NCI-H748 treated with DMSO at 0.1 percent for 48 hours (cell line): ENCODE measurements around the gene RNF220.

ENCODE experiments used
- DNase-seq: peaks from one replicate; lab custom pipeline; 2025; lab: John Stamatoyannopoulos, UW

The RNF220 gene

DNA sequence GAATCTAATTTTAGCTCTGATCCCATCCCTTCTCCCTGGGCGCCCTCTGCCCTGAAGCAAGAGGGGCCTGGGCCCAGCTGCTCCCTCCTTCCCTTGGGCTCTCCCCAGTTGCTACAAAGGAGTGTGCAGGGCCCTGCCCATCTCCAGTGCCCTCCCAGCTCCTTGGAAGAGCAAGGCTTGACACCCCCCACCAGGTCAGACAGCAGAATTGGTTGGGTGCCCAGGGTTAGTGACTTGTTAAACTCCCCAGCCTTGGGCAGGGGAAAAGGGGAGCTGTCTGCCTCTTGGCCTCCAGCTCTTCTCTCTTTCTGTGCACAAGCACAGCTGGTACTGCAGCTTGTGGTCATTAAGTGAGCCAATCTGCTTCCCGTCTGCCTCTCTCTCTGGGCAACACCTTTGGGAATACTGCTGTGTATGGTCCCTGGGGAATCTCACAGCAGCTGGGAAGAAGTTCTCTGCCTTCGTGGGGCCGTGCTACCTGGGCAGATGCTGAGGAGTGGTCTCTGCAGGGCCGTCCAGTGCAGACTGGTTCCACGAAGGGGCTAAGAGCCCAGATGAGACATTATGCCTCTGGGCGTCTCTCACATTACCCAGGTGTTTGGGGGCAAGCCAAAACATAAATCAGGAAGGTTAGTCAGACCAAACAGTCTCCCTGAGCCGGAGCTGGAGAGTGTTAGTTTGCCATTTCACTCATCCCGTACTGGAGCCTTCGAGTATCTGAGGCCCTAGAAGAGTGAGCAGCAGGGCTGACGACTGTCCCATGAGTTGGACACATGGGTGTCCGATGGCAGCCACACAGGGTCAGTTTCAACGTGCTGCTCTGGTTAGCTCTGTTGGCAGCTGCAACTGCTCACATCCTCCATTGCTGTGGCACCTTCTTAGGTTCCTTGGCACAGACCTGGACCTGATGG, 231.9 kb downstream of the RNF220 start:
- no peak for DNase-seq

DNA sequence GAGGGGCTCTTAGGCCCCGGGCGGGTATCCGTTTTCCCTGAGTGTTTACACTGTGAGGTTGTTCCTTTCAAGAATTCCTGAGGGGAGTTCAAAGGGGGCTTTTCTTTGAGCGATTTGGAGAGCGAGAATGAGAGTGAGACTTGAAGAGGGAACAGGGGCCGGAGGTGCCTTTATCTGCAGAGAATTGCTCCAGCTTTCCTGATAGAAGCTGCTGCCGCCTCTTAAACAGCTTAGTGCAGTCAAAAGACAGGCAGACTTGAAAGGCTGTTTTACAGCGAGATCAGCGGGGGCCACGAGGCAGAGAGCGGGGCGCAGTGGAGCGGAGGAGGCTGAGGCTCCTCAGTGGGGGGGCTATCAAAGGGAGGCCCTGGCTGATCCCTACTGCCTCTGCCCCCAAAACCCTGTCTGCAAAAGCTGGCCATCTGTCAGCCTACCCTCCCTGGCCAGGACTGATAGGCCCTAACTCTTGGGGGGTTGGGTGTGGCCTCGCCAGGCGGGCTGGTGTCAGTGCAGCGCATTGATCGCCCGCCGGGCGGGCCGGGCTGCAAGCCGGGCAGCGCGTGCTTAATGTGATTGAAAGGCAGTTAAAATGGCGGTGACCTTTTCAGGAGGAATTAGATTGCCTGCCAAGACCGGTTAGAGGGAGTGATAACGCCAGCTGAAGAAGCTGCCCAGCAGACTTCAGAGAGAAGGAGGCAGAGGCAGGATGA, 232.8 kb downstream of the RNF220 start:
- no peak for DNase-seq

GRCh38 chr1:44640200-44640853, 235.3 kb downstream of the RNF220 start:
- no peak for DNase-seq

GRCh38 chr1:44641126-44642102, 236.4 kb downstream of the RNF220 start:
- DNase-seq: no peak

- no peak for DNase-seq
Measured at GRCh38 chr1:44642255-44642654, 237.2 kb downstream of the RNF220 start.

DNA sequence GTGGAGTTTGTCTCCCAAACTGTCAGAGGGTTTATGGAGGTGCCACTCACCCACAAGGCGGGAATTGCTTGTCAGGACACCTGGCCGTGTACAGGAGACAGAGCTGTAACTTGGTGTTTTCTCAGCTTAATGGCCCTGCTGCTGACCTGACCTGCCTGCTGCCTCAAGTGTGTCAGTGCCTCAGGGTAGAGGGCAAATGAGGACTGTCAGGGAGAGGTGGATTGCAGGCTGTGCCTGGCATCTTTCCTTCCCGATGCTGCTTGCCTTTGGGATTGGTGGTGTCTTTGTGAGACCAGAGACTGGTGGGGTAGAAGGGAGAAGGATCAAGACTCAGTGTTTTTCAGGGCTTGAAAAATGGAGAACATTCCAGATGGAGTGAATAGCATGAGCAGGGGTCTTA, 237.9 kb downstream of the RNF220 start:
- no peak for DNase-seq

DNA sequence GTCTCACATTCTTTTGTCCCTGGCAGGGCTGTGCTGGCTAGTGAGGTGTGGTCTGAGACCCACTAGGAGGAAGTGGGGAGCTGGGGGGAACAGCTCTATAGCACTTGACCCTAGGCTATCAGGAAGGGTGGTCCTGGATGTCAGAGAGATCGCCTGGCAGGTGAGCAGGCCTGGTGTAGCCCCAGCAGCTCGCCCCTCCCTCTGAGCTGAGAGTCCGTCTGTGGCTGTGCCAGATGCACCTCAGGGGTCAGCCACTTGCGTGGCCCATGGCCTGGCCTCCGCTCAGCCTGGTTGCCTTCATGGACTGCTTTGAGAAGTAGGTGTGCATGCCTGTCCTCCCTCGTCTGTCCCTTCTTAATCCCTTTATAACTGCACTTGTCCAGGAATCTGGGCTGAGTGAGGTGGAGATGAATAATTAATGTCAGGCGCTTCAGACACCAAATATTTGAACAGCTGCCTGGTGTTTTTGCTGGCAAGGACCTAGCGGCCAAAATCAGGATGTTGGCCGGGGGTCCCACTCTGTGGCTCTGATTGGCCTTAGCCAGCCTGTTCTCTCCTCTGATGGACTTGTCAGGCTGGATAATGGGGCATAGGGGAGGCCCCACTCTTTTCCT, 238.8 kb downstream of the RNF220 start:
- DNase-seq: peak; percentile 33

DNA sequence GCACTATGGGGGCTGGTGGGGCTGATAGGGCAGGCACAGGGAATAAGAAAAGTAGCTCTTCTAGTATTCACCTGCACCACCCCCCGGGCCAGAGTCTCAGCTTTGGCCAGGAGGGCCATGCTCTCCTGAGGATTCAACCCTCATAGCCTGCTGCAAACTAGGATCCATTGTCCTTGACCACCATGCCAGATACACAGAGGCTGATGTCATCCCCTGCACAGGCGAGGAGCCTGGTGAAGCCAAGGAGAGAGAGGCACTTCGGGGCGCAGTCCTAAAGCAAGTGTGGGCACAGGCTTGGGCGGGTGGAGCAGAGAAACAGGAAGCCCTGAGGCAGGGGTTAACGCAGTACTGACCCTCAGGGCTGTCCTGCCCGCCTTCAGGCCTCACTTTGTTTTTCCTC, 239.8 kb downstream of the RNF220 start:
- no peak for DNase-seq

DNA sequence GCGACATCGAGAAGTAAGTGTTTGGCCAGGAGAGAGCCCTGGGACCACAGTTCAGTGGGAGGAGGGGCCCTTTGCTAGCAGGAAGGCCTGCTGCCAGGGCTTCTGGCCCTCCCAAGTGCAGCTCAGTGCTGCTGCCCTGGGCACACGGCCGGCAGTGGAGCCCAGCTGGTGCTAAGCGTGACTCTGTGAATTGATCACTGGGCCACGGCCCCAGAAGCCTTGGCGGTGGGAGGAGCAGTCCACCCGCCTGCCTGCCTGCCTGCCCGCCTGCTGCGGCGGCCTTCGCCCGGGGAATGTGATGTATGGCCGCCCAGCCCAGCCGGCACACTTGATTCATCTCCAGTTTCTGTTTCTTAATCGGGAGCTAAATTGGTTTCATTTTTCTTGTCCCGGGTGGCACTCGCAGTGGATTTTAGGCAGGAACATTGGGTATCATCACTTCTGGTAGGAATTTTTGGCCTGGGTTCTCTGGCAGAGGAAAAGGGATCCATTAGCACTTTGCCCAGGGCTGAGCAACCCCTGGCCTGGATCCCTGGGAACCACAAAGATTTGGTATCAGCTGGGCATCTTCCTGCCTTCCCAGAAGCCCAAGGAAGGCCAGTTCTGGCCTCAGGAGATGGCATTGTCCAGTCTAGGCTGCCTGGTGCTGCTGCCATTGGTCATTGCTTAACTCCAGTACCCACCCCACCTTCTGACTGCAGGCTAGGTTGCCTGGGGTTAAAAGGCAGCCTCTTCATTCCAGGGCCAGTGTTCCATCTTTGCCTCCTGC, 240.6 kb downstream of the RNF220 start:
- DNase-seq: no peak

GRCh38 chr1:44646261-44647110, 241.4 kb downstream of the RNF220 start:
- no peak for DNase-seq

GRCh38 chr1:44647896-44648295, 242.8 kb downstream of the RNF220 start:
- no peak for DNase-seq

- DNase-seq: no peak
Measured at GRCh38 chr1:44648529-44649250, 243.6 kb downstream of the RNF220 start.

GRCh38 chr1:44649788-44650158, 244.7 kb downstream of the RNF220 start:
- DNase-seq: no peak

DNA sequence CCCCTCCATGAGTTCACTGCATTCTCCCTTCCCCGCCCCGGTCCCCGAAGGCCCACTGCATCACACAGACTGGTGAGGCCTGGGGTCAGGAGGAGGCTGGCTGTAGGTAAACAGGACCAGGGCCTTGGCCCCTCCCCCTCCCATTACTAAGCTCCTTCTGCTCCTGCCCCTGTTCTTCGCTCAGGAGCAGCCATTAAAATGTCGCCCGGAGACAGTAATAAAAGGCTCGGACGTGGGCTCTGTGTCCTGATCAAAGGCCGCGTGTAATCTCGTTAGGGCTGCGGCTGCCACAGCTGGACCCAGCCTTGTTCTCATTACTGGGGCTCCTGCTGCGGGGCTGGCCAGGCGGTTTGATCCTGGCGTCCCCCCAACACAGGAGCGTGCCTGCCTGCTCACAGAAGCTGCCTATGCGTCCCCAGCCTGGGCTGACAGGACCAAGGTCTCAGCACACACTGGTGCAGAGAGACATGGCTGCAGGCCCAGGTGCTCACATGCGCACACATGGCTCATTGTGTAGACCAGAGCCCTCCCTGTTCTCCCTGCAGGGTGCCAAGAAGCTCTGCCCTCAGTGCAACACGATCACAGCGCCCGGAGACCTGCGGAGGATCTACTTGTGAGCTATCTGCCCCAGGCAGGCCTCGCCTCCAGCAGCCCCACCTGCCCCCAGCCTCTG, 245.2 kb downstream of the RNF220 start:
- DNase-seq: no peak

DNA sequence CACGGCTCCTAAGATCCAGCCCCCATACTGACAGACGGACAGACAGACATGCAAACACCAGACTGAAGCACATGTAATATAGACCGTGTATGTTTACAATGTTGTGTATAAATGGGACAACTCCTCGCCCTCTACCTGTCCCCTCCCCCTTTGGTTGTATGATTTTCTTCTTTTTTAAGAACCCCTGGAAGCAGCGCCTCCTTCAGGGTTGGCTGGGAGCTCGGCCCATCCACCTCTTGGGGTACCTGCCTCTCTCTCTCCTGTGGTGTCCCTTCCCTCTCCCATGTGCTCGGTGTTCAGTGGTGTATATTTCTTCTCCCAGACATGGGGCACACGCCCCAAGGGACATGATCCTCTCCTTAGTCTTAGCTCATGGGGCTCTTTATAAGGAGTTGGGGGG, 246.0 kb downstream of the RNF220 start:
- no peak for DNase-seq

DNA sequence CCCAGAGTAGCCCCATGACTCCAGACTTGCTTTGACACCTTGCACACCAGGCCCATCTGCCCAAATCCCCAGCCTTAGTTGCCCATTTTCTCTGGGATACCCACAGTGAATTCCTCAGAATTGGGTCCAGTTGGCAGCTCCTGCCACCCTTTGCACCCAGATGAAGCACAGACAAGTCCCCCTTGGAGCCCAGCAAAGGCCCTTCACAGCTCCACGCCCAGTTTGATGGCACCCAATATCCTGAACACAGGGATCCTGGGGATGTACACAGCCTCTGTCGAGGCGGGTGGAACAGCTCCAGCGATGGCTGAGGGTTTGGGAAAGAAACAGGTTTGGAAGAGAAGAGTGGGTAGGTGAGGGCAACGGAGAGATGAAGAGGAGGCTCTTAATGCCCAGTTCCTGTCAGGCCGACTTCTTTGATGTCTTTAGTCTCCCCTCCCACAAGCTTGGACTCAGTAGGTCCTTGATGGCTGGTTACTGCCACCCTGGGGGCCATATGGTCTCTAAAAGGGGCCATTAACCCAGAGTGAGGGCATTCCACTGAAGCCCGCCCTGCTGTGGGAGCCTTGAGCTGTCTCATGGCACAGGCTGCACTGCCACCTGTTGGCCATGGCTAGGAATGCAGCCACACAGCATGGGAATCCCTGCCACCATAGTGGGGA, 247.5 kb downstream of the RNF220 start:
- peak; percentile 23 for DNase-seq

GRCh38 chr1:44653107-44653964, 248.3 kb downstream of the RNF220 start:
- DNase-seq: no peak
